Transverse colon (tissue), 4 donors: ENCODE data around the gene PEF1. TPM values are rescaled to one million over a fixed set of nuclear protein-coding genes. Genes with fewer than 3 reads are reported as not detected.

ENCODE experiments used
- DNase-seq: peaks from one replicate; pipeline ENCODE4 v3.0.0-alpha.2; 2019
- H3K27ac ChIP-seq, 4 donors: fragments of 200-600 bp; sonication (generic); 2 replicates each; pipeline ENCODE4 v1.5.1; 2016 to 2018; ENCODE audit warnings: inconsistent platforms in 4 of 4
- H3K27me3 ChIP-seq: fragments of 200-600 bp; sonication (generic); 2 replicates; pipeline ENCODE4 v1.5.1; 2017; ENCODE audit warnings: inconsistent platforms
- H3K36me3 ChIP-seq, 4 donors: fragments of 200-600 bp; sonication (generic); 2 replicates each; pipeline ENCODE4 v1.5.1; 2017 to 2019; ENCODE audit warnings: inconsistent platforms in 4 of 4
- H3K4me1 ChIP-seq, 4 donors: fragments of 200-600 bp; sonication (generic); 2 replicates each; pipeline ENCODE4 v1.5.1; 2017 to 2020; ENCODE audit warnings: inconsistent platforms in 4 of 4
- H3K4me3 ChIP-seq, 4 donors: fragments of 200-600 bp; sonication (generic); 1 replicate in 1 of 4; 2 replicates in 3 of 4; pipeline versions ENCODE4 v1.5.1 to v1.6.1; 2017 to 2019; ENCODE audit warnings: inconsistent platforms in 4 of 4
- H3K9me3 ChIP-seq, 2 donors: fragments of 200-600 bp; sonication (generic); 2 replicates each; pipeline ENCODE4 v1.5.1; 2017 to 2019; ENCODE audit warnings: inconsistent platforms in 2 of 2
- EP300 ChIP-seq: sonication (generic); formaldehyde crosslinking; IDR thresholded peaks from one replicate; pipeline ENCODE4 v1.6.1; 2017; ENCODE audit warnings: antibody characterized with exemption, low read depth
- POLR2A ChIP-seq: fragments of 450-650 bp; IDR thresholded peaks from one replicate; pipeline ENCODE4 v1.6.1; 2016; ENCODE audit warnings: antibody characterized with exemption, mild to moderate bottlenecking, moderate library complexity
- POLR2AphosphoS5 ChIP-seq, 3 donors: sonication (generic); formaldehyde crosslinking; IDR thresholded peaks; one replicate each; pipeline ENCODE4 v1.6.1; 2016; ENCODE audit warnings: antibody characterized with exemption in 3 of 3
- WGBS, 2 donors: methylation state at CpG; one replicate each; pipeline ENCODE4 v1.1.5; 2018; ENCODE audit warnings: low coverage in 1 of 2; 5-methylcytosine and 5-hydroxymethylcytosine counted together
- in situ Hi-C, 4 donors: fragments of 200-750 bp; cut with MboI; loops; one replicate each; pipeline versions ENCODE4 v1.15.0 to v1.15.1; 2017; ENCODE audit warnings: low sequenced_read_pairs in 3 of 4, low pct_ligation_motif_present in 1 of 4, low pct_unique_long_range_greater_than_20kb in 1 of 4
- intact Hi-C: fragments of 100-400 bp; cut with DNase I; formaldehyde crosslinking; loops from one replicate; pipeline ENCODE4 v1.15.1; 2023; ENCODE audit warnings: low total_unique reads
- total RNA-seq, 4 donors: library from RNA; depleted of rRNA; stranded (reverse); fragments of >200 nt; gene quantifications; one replicate each; pipeline ENCODE4 v1.1.0, GENCODE V29; 2016
- TF ChIP-seq, protein P1 (sequence below), 5 experiments: fragments of 200-600 bp in 3 of 5; fragments of 450-650 bp in 2 of 5; sonication (generic) in 3 of 5; IDR thresholded peaks; 1 replicate in 2 of 5; 2 replicates in 3 of 5; pipeline ENCODE4 v1.5.1; 2016 to 2017; ENCODE audit warnings: antibody characterized with exemption in 5 of 5, inconsistent platforms in 3 of 5, mild to moderate bottlenecking in 2 of 5, moderate library complexity in 1 of 5

PEF1 gene
- total RNA-seq, 4 donors from 2014 or later = 12.3 to 61.7 (median 49.9) TPM

- H3K4me1 ChIP-seq = peaks cover 19 to 63% (median 34%) of the 10 kb centered on the region in 4 donors
Observed at GRCh38 chr1:31639543-31639942, 5.1 kb downstream of the PEF1 start.

GRCh38 chr1:31637915-31638673 lies 6.6 kb downstream of the PEF1 start:
- no peaks in the 10 kb centered on the region for H3K27me3 ChIP-seq
- TF ChIP-seq POLR2A = no peak
- TF ChIP-seq POLR2AphosphoS5 (IDR thresholded peaks at IDR 0.05) = peak in 1 of 3 donors; percentile 40
- WGBS, 2 donors = 28 to 41% methylated on average over 3 to 5 of the region's 5 CpGs
- no peaks in the 10 kb centered on the region for H3K9me3 ChIP-seq
- in situ Hi-C loops = no loop called here
- peak; percentile 49 for DNase-seq
- peaks cover 14 to 58% (median 25%) of the 10 kb centered on the region in 4 donors for H3K4me1 ChIP-seq
- H3K27ac ChIP-seq = peak overlapping the region; percentile 38 to 67 (median 56)
- H3K36me3 ChIP-seq = no peaks in the 10 kb centered on the region
- intact Hi-C loops = no loop called here
- H3K4me3 ChIP-seq = no peak overlapping the region

More at GRCh38 chr1:31639543-31639942, 5.1 kb downstream of the PEF1 start:
- no peak for DNase-seq
- Histone ChIP-seq H3K36me3 (no peaks in the 10 kb centered on the region), H3K4me3 (no peak overlapping the region), H3K27me3 (no peaks in the 10 kb centered on the region), H3K27ac (peak overlapping the region in 3 of 4 donors; percentile 55 to 67 (median 57)), H3K9me3 (no peaks in the 10 kb centered on the region)
- intact Hi-C loops = no loop called here
- WGBS, 2 donors = 62 to 67% methylated on average over 5 of the region's 5 CpGs
- in situ Hi-C loops = no loop called here
- TF ChIP-seq EP300 (no peak), POLR2A (no peak)

DNA sequence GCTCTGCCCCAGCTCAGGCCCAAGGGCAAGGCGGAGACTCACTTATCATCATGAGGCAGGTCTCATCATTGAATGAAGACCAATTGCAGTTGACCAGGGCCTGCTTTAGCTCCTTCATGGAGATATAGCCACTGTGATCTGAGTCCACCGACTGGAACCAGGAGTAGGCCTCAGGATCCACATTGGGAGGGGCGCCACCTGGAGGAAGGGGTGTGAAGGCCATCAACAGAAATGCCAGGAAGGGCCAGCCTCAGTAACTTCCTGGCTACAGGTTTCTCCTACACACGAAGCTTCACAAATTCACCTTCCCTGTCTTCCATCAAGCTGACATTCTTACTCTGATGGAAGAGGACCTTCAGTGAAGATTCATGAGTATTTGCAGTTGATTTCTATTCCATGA lies 11.6 kb downstream of the PEF1 start:
- Histone ChIP-seq H3K4me1 (peaks cover 6 to 38% (median 19%) of the 10 kb centered on the region in 4 donors), H3K27ac (peak overlapping the region; percentile 26 to 63 (median 33)), H3K36me3 (peaks cover 0 to 27% (median 8%) of the 10 kb centered on the region in 4 donors), H3K4me3 (no peak overlapping the region), H3K27me3 (no peaks in the 10 kb centered on the region), H3K9me3 (no peaks in the 10 kb centered on the region)
- TF ChIP-seq, protein P1, sequence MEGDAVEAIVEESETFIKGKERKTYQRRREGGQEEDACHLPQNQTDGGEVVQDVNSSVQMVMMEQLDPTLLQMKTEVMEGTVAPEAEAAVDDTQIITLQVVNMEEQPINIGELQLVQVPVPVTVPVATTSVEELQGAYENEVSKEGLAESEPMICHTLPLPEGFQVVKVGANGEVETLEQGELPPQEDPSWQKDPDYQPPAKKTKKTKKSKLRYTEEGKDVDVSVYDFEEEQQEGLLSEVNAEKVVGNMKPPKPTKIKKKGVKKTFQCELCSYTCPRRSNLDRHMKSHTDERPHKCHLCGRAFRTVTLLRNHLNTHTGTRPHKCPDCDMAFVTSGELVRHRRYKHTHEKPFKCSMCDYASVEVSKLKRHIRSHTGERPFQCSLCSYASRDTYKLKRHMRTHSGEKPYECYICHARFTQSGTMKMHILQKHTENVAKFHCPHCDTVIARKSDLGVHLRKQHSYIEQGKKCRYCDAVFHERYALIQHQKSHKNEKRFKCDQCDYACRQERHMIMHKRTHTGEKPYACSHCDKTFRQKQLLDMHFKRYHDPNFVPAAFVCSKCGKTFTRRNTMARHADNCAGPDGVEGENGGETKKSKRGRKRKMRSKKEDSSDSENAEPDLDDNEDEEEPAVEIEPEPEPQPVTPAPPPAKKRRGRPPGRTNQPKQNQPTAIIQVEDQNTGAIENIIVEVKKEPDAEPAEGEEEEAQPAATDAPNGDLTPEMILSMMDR (IDR thresholded peaks at IDR 0.05) = peak; percentile 33 to 61 (median 49)
- TF ChIP-seq POLR2AphosphoS5 (IDR thresholded peaks at IDR 0.05) = no peak
- in situ Hi-C loops = no loop called here
- peak; percentile 70 for DNase-seq
- 55 to 56% methylated on average over 2 to 4 of the region's 4 CpGs for WGBS, 2 donors
- intact Hi-C loops = no loop called here

GRCh38 chr1:31632649-31633048 lies 12.0 kb downstream of the PEF1 start:
- peaks cover 0 to 27% (median 9%) of the 10 kb centered on the region in 4 donors for H3K36me3 ChIP-seq
- H3K27ac ChIP-seq = peak overlapping the region; percentile 26 to 63 (median 33)
- 68% methylated on average over 3 of the region's 3 CpGs; no CpG with 5 or more reads in 1 of the 2 donors for WGBS, 2 donors
- H3K4me3 ChIP-seq = no peak overlapping the region
- DNase-seq = peak; percentile 56
- H3K9me3 ChIP-seq = no peaks in the 10 kb centered on the region
- H3K4me1 ChIP-seq = peaks cover 2 to 38% (median 18%) of the 10 kb centered on the region in 4 donors
- in situ Hi-C loops = no loop called here
- H3K27me3 ChIP-seq = no peaks in the 10 kb centered on the region
- TF ChIP-seq, protein P1 (IDR thresholded peaks at IDR 0.05) = no peak
- TF ChIP-seq POLR2AphosphoS5 (IDR thresholded peaks at IDR 0.05) = no peak
- no peak for TF ChIP-seq POLR2A
- no peak for TF ChIP-seq EP300
- intact Hi-C loops = no loop called here

DNA sequence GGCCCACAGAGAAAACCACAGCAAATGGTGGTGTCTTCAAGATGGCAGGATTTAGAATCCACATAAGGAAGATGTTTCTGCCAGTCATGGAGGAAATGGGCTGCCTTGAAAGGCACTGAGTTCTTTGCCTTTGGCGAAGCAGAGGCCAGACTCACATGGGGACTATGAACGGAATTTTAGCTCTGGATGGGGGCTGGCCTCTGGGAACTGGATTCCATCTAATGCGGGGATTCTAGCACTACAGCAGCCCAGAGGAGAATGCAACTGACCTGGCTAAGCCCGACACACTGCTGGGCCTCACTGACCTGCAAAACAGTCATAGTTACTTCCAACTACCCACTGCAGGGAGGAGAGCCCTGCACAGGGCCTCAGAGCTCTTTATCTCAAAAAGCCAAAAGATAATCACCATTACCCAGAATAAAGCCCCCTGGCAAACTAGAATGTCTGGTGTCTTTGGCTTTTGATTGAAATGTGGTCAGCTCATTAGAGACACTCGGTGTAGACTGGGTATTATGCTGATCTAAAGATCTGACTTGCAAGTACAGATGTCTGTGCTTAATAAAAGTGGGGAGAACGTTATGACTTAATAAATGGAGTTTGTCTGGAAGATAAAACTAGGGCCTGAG lies 15.6 kb downstream of the PEF1 start:
- H3K4me3 ChIP-seq = no peak overlapping the region
- H3K27ac ChIP-seq = peak overlapping the region in 1 of 4 donors; percentile 37
- DNase-seq = no peak
- in situ Hi-C loops = no loop called here
- intact Hi-C loops = no loop called here
- 90 to 91% methylated on average over 2 to 6 of the region's 6 CpGs for WGBS, 2 donors
- TF ChIP-seq POLR2AphosphoS5 (IDR thresholded peaks at IDR 0.05) = no peak
- TF ChIP-seq, protein P1 (IDR thresholded peaks at IDR 0.05) = no peak
- H3K27me3 ChIP-seq = no peaks in the 10 kb centered on the region
- H3K4me1 ChIP-seq = peaks cover 9 to 31% (median 21%) of the 10 kb centered on the region in 4 donors
- H3K9me3 ChIP-seq = no peaks in the 10 kb centered on the region
- H3K36me3 ChIP-seq = peaks cover 0 to 27% (median 9%) of the 10 kb centered on the region in 4 donors
